Measurements from ENCODE around the gene SLX9. TPM values are rescaled to one million over a fixed set of nuclear protein-coding genes. Genes with fewer than 3 reads are reported as not detected.
A peak's percentile ranks its signal among the peaks of the same experiment; 100 is the strongest.

Gene SLX9
- total RNA-seq, 1 donor from 2014 or later = 19.8 TPM

DNA sequence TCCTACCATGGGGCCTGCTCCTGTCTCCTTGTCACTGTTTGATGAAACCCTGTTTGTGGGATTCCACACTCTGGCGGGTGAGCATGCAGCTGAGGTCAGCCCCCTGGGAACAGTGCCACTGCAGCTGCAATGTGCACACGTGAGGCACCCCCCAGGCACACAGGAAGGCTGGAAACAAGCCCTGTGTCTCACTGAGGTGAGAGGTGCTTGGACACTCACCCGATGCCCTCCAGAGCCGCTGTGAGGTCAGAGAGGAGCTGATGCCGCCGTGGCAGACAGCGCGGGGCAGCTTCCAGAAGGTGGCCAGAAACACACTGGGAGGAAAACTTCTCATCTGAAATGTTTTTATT lies 49.7 kb downstream of the SLX9 start:
- DNase-seq (ENCODE audit: low read depth in 2 of 2) = peak in 1 of 2 donors; percentile 55

DNA sequence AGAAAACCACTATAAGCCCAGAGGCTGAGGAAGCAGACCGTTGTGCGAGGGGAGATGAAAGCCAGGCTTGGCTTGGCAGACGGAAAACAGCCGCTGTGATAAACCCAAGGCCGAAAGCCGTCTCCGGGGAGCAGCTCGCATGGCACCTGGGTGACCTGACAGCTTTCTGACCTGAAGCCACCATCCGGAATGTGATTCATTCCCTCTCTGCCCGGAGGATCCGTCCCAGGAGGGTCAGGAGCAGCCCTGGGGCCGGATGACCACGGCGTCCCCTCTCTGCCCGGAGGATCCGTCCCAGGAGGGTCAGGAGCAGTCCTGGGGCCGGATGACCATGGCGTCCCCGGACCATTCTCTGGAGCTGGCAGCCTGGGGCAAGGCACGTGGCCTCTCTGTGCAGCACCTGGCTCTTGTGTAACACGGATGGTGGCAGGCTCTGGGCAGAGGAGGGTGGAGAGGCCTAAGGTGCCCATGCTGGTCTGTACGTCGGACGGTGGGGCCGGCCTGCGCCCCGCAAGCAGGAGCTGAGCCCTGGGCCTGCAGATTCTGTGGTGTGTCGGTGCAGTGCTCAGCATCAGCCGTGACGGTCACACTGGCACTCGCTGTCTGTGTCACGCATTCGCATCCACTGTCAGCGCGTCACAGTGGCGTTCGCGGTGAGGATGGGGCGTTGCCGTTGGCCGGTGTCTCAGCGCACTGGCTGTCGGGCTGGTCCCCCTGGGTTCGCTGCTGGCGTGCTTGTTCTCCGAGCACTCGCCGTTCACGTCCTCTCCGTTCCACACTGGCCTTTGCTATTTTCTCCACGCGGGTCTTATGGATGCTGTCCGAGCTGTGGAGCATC lies 50.3 kb downstream of the SLX9 start:
- peak in 1 of 2 donors; percentile 22 for DNase-seq (ENCODE audit: low read depth in 2 of 2)

DNA sequence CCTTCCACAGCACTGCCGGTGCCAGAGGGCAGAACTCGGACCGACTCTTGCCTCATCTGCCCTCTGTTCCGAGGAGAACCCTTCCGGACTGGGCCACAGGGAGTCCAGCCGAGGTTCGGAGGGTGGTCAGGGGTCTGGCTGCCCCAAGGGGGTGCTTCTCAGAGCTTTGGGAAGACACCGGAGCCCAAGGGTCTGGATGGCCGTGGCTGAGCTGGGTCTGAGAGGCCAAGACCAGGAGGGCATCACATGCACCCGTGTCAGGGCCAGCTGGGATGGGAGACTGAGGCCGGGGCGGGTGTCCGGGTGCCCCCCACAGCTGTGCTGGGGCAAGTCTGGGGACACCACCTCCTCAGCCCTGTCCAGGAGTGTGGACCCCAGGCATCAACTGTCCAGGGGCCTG lies 51.1 kb downstream of the SLX9 start:
- DNase-seq (ENCODE audit: low read depth in 2 of 2) = no peak

DNA sequence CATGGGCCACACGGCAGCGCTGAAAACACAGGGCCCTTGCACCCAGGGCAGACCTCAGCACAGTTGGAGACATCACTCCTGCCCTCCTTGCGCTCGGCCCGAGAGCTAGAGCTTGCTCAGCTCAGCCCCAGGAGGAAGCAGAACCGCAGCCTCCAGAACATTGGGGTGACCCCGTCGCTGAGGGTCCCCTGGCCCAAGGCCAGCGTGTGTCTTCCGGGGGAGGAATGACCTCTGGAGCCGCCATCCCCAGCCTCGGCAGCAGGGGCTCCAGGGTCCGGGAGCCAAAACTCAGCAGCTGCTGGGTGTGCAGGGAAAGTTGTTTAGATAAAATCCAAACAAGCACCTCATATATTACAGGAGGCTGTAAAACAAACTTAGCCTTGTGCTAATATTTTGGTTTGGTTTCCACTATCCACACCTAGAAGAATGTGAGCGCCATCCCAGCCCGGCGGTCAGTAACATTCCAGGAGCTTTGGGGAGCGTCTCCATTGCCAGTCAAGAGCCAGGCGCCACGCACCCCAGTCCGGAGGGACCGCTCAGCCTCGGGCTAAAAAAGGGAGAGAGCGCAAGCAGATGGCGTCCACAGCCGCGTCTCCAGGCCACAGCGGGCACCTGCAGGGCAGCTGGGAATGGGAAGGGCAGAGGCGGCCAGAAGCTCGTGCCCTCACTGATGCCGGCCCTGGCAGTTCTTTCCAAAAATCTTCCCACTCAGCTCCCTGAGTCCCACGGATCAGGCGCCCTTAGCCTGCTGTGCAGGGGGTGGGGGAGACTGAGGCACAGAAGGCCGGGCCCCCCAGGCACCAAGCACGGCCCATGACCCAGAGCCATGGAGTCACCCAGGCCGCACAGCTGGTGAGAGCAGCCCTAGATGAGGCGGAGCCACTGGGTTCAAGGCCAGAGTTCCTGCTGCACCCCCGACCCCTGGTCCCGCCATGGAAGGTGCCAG lies 52.0 kb downstream of the SLX9 start:
- DNase-seq (ENCODE audit: low read depth in 2 of 2) = no peak

DNA sequence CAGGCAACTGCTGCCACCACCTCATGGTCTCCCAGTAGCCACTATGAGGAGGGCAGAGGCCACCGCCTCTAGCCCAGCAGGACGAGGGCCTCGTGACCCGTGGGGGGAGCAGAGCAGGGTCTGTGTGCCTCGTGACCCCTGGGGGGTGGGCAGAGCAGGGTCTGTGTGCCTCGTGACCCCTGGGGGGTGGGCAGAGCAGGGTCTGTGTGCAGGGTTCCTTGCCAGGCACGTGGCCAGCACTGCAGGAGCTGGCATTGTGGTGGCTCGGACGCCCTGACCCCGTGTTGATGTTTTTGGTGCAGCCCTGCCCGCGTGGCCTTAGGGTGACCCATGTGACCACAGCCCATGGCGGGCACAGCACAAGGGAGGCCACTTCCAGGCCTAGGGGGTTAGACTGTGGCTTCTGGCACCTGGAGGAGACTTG lies 52.8 kb downstream of the SLX9 start:
- DNase-seq (ENCODE audit: low read depth in 2 of 2) = no peak

DNA sequence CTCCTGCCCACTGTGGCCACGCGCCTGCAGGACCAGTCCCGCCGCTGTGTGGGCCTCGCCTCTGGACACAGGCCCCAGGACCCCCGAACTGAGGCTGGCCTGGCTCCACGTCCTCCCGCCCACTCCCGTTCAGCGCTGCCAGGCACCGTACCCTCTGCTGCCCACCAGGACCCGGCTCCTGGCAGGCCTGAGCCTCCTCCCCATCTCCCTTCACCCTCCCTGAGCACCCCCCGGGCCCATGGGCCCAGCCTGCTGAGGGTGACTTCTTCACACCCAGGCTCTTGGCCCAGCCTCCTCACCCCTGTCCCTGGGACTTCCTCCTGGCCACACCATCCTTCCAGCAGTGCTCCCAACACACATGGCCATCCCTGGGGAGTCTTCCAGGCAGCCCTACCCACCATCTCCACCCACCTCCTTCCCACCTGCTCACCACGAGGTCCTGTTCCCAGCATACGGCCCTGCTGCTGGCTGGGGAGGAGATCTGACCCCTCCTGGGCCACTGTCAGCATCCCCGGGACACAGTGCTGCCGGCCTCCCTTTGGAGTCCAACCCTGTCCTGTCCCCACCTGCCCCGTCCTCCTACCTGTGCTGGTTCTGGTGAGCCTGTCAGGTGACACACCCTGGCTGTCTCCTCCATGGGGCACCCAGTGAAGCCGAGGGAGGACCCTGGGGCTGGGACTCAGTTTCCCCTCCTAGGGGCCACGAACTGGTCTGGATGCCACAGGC lies 53.7 kb downstream of the SLX9 start:
- no peak for DNase-seq (ENCODE audit: low read depth in 2 of 2)

DNA sequence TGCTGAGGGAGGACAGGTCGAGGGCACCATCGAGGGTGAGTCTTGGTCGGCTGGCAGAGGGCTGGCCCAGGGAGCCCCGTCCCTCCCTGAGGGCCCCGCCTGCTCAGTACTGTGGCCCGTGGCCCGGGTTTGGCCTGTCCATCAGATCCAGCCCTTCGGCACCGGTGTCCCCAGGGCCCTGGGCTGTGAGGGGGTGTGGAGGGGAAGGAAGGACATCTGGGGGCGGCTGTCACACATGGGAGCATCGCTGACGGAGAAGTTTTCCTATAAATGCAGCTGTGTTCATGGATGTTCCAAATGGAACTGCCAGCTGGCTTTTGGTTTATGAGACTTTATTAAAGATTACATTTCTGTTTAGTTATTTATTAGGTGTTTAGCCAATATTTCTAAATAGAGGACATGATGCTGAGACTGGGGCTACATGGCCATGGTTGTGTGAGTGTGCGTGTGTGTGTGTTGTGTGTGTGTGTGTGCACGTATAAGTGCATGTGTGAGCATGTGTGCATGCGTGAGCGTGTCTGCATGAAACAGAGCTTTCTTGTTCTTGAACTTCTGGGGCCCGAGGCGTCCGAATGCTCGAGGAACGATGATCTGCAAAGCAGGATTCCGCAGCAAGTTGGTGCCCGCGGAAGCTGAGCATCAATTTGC lies 54.3 kb downstream of the SLX9 start:
- no peak for DNase-seq (ENCODE audit: low read depth in 2 of 2)

DNA sequence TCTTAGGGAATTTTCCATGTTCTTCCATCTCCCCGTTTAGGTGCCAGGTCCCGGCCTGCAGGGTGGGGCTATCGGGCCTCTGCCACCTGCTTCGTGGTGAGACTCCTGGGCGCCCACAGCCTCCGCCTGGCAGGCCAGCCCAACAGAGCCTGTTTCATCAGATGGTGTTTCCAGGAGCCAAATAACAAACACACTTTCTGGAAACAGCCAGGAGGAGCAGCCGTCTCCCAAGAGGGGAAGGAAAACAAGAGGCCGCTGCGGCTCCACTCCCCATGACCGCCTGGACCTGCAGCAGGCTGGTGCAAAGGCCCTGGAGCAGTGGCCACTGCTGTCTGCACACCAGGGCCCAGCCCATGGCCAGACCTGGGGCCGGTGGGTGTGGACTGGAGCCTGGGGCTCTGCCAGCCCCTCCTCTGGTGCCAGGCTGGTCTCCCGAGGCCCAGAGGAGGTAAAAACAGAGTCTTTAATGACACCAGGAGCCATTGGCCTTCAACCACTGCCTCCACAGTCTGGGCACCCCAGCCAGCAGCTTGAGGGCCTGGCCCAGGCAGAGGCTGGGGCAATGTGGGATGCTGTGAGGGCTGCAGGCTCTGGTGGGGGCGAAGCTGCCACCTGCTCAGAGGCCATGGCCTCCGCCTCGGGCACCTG lies 55.0 kb downstream of the SLX9 start:
- no peak for DNase-seq (ENCODE audit: low read depth in 2 of 2)

DNA sequence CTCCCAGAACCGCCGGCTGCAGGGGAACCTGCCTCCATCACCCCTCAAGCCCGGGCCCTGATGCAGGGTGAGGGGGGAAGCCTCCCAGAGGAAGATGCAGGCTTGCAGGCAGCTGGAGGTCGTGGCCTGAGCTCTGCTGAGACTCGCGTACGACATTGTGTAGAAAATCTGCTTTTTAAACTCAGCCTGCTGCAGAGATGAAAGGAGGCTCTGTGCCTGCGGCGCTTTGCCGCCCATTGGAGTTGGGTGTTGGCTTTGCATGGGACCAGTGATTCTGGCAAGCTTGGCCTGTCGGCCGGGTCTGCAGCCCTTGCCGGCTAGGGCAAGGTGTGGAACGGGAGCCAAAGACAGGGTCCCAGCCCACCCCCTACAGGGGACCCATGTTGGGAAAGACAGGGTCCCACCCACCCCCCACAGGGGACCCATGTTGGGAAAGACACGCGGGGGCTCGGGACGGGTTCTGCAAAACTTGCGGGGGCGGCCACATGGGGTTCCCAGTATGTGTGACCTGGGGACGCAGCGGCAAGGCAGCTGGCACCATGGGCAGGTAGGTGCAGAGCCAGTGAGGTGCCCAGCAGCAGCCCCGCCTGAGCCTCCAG lies 55.6 kb downstream of the SLX9 start:
- no peak for DNase-seq (ENCODE audit: low read depth in 2 of 2)

DNA sequence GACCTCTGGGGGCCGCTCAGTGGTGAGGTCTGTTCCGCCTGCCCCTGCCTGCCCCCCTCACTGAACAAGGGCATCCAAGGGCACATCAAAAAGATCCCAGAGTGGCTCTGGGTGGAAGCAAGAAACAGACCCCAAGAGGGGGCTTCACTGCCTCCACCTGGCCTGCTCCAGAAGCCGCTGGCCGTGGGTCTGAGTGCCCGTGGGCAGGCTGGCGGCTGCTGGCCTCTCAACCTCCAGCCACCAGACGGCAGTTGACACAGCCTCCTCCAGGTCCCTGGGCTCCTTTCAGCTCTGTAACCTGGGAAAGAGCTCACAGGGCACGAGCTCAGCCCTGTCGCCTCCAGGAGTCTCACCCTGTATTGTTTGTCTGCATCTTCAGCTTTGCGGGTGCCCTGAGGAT lies 56.3 kb downstream of the SLX9 start:
- no peak for DNase-seq (ENCODE audit: low read depth in 2 of 2)

DNA sequence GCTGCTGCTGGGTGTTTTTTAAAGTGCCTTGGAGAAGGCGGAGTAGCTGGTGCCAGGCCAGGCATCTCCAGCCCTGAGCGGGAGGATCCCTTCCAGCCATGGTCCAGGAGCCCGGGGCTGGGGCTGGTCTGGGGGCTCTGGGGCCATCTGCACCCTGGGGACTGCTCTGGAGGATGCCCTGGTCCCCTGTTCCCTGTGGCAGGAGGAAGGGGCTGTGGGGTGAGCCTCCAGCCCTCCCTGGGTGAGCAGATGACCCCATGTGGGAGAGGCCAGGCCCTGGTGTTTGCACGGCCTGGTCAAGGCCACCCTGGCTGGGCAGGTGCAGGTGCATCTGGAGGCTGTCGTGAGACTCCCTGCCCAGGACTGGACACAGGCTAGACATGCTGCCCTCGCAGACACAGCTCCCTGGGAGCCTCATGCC lies 56.7 kb downstream of the SLX9 start:
- DNase-seq (ENCODE audit: low read depth in 2 of 2) = no peak

DNA sequence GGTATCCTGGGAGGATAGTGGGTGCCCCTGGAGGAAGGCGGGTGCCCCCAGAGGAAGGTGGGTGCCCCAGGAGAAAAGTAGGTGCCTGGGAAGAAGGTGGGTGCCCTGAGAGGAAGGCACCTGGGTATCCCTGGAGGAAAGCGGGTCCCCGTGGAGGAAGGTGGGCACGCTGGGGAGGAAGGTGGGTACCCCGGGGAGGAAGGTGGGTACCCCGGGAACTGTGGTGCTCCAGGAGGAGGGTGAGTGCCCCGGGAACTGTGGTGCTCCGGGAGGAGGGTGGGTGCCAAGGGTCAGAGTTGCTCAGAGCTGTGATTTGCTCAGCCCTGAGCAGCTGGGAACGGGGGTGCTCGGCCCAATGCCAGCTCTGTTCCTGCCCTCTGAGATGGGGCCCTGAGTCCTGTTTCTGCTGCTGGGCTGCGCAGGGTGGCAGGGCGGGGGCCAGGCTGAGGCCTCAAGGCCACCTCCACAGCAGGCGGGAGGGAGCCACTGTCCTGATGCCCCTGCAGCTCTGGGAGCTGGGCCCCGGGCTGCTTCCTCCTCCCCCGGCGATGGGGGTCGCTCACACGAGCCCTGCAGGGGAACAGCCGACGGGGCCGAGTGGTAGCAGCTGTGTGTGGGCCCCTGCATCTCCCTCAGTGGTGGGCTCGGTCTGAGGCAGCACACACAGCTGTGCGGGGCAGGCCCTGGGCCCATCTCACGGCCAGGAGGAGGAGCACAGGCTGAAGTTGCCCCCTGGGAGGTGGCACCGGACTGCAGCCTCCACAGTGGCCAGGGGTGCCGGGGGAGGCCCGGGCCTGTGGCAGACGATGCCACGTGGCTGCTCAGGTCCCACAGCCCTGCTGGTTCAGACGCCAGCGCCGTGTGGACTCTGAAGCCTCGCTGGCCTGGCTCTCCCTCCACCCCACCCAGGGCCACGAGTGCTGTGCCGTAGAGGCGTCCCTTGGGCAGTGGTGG lies 57.4 kb downstream of the SLX9 start:
- DNase-seq (ENCODE audit: low read depth in 2 of 2) = no peak

DNA sequence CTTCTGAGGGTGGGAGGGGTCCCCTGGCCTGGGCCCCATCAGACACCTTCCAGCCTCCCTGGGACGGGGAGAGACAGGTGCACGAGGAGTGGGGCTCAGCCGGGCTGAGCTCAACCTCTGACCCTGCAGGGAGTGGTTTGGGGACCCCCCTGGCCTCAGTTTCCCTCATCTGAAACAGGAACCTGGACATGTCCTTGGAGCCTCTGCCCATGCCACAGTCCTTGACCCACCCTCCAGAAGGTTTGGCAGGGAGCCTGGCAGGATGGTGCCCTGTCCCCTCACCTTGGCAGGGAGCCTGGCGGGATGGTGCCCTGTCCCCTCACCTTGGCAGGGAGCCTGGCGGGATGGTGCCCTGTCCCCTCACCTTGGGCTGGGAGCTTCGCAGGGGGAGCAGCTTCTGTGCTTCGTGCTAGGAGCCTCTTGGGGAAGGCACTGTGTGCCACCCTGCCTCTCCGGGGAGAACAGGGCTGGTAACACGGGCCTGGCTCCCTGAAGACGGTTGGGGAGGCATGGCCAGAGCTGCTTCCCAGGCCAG lies 58.3 kb downstream of the SLX9 start:
- no peak for DNase-seq (ENCODE audit: low read depth in 2 of 2)

DNA sequence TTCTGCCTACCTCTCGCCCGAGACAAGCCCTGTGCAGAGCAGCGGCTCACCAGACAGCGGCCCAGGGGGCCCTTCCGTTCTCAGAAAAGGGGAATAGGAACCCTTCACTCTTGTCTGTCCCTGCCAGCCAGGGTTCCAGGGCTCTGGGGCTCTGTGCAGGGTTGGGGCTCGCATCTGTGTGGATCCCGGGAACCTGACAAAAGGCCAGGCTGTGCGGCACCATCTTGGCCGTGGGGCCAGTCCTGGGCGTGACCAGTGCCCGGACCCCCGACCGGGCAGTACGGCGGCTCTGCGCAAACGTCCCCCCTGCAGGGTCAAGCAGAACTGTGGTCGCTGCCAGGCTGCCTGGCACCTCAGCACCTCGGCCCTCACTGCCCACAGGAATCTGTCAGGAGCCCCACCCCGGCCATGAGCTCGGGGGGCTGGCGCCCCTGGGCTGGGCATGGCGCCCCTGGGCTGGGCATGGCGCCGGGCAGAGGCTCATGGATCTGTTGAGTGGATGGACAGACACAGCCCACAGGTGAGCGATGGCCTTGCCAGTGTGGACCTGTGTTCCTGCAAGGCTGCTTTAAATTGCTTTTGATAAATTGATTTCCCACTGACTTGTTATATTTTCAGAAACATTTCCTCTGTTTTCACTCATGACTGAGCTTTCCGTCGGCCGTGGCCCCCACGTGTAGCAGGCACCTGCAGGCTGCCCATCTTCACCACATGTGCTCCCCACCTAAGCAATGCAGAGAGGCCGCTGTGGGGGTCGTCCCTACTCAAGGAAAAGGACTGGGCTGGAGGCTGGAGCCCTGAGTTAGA lies 59.0 kb downstream of the SLX9 start:
- no peak for DNase-seq (ENCODE audit: low read depth in 2 of 2)

DNA sequence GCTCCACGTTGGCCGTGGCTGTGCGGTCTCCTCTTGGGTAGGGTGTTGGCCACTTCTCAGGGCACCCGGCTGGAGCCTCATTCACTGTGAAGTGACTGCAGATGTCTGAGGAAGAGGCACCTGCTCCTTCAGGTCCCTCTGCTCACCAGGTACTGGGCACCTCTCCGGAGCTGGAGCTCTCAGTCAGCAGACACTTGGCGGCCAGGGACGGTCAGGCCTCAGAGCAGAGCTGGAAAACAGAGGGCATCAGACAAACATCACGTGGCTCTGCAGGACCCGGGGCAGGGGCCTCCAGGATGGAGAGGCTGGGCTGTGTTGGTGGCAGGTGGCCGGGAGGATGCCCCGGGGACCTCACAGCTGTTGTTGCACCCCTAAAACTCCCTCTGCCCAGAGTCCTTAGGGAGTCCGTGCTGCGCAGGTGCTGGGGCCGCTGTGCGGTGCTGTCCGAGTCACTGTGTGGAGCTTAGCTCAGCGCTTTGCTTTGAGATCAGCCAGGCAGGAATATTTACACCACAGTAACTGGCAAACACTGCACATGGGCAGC lies 59.7 kb downstream of the SLX9 start:
- no peak for DNase-seq (ENCODE audit: low read depth in 2 of 2)

DNA sequence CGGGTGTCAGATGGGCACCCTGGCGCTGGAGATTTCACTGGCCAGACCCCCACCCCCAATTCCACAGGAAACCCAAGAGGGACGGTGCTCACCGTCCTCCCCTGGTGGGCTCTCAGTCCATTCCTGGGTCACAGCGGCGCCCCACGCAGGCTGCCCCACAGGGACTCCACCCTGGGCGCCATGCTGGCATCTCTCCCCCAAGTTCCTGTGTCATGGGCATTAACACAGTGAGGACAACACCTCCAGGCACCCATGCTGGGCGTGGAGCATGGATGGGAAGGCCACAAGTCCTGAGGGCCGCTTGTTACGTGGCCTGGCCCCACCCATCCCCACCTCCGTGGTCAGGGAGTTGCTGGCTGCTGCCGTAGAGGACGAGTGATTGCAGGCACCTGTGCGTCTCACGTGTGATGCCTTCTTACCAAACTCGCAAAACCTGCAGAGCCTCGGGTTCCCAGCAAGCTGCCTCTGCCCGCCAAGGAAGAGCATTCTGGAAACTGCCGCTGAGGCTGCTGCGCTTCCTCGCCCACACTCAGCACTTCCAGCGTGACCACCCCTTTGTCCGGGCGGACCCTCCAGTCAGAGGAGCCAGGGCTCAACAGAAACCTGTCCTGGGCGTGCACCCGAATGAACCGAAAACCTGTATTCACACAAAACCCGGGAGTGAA lies 60.3 kb downstream of the SLX9 start:
- DNase-seq (ENCODE audit: low read depth in 2 of 2) = no peak

DNA sequence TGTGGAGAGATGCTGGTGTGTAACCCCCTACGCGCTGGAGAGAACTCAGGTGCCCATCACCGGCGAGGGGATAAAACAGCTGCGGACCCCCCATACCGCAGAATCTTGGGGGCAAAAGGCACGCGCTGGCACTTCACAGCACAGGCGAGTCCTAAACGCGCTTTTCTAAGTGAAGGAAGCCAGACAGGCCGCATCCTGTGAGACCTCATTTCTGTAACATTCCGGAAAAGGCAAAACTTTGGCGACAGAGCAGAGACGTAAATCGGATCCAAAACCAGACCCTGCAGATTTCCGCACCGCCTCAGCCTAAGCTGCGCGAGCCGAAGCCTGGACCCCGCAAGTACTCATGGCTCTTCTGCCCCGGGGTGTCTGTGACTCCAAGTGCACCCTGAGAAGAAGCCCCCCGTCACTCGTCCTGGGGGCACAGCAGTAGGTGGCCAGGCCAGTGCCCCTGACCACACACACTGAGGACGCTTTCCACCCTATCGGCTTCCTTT lies 60.9 kb downstream of the SLX9 start:
- DNase-seq (ENCODE audit: low read depth in 2 of 2) = no peak

All from lung microvascular endothelial cell (primary cell).